Right atrium auricular region (tissue), 2 donors: ENCODE results near the gene FOXO4. TPM values are rescaled to one million over a fixed set of nuclear protein-coding genes. Genes with fewer than 3 reads are reported as not detected.

ENCODE experiments used
- DNase-seq: peaks from one replicate; pipeline ENCODE4 v3.0.0-alpha.2; 2019; ENCODE audit warnings: low spot score
- H3K27ac ChIP-seq, 2 donors: fragments of 200-600 bp; sonication (generic); 1 replicate in 1 of 2; 2 replicates in 1 of 2; pipeline ENCODE4 v1.5.1; 2016 to 2019
- H3K27me3 ChIP-seq, 2 donors: fragments of 200-600 bp; sonication (generic); one replicate each; pipeline versions ENCODE4 v1.5.1 to v1.6.0; 2017 to 2019
- H3K36me3 ChIP-seq: fragments of 200-600 bp; sonication (generic); one replicate; pipeline ENCODE4 v1.5.1; 2016
- H3K4me1 ChIP-seq, 2 donors: fragments of 200-600 bp; sonication (generic); one replicate each; pipeline versions ENCODE4 v1.5.1 to v1.6.0; 2017 to 2019
- H3K4me3 ChIP-seq, 2 donors: fragments of 200-600 bp; sonication (generic); 1 replicate in 1 of 2; 2 replicates in 1 of 2; pipeline ENCODE4 v1.5.1; 2017 to 2019; ENCODE audit warnings: mild to moderate bottlenecking in 1 of 2, moderate library complexity in 1 of 2
- H3K9me3 ChIP-seq, 2 donors: fragments of 200-600 bp; sonication (generic); one replicate each; pipeline ENCODE4 v1.5.1; 2019
- CTCF ChIP-seq, 2 donors: fragments of 200-600 bp; sonication (generic); IDR thresholded peaks; one replicate each; pipeline ENCODE4 v1.5.1; 2019; ENCODE audit warnings: antibody characterized with exemption in 2 of 2
- total RNA-seq, 2 donors: library from RNA; depleted of rRNA; stranded (reverse); fragments of >200 nt; gene quantifications; one replicate each; pipeline ENCODE4 v1.1.0, GENCODE V29; 2016

Gene FOXO4
- total RNA-seq, 2 donors from 2014 or later, result 12.4 to 17.0 TPM

DNA sequence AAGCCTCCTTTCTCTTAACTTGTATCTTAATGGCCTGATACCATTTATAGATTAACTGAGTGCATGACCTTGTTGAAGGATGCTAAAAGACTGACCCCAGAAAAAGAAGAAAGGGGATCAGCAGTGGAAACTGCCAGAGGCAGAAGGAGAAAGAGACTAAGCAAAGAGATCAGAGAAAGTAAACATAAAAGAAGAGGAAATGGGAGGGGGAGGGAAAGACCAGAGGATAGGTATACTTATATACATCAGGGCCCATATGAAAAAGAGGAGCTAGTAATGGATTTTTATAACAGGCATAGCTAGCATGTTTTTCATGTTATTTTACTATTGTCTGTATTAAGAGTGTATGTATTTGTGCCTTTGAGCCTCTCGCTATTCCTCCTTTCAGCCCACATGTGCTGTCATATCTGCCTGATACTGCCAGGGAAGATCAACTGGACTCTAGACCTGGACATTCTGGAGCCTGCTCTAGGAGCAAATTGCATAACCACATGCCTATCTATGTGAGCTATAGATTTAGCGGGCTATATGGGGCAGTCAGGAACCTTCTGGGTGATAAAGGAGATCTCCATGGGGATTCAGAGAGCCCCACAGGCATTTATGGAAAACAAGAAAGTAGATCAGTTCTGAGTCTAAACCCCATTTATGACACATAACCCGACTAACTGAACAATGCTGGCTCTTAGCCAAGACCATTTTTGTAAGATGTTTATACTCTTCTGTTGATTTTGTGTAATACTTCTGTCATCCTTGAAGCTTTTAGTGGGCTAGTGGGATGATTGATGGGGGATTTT lies 14.1 kb upstream of the FOXO4 start:
- TF ChIP-seq CTCF (IDR thresholded peaks at IDR 0.05), result no peak
- Histone ChIP-seq H3K27me3 (no peaks in the 10 kb centered on the region), H3K9me3 (no peaks in the 10 kb centered on the region), H3K27ac (no peak overlapping the region), H3K4me3 (no peak overlapping the region), H3K4me1 (no peaks in the 10 kb centered on the region), H3K36me3 (no peaks in the 10 kb centered on the region)
- no peak for DNase-seq

DNA sequence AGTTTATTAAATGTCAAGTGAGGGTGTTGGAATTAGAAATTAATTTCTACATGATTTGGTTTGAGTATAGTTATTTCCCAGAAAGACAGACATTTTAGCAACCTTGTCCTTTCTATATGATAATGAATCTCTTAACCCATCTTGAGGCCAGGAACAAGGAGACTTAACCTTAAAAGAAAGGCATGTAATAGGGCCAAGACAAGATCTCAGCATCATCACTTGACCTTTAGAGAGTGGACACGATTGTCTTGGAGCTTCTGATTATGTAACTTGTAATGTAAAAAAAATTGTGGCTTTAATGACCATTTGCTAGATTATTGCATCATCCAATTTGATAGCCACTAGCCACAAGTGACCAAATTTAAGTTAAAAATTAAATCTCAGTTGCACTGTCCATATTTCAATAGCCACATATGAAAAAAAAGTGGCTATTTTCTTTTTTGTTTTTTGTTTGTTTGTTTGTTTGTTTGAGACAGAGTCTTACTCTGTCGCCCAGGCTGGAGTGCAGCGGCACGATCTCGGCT lies 13.5 kb upstream of the FOXO4 start:
- no peak overlapping the region for H3K27ac ChIP-seq
- DNase-seq, result no peak
- no peaks in the 10 kb centered on the region for H3K9me3 ChIP-seq
- no peaks in the 10 kb centered on the region for H3K27me3 ChIP-seq
- H3K4me3 ChIP-seq, result no peak overlapping the region
- no peaks in the 10 kb centered on the region for H3K36me3 ChIP-seq
- H3K4me1 ChIP-seq, result no peaks in the 10 kb centered on the region
- no peak for TF ChIP-seq CTCF (IDR thresholded peaks at IDR 0.05)

DNA sequence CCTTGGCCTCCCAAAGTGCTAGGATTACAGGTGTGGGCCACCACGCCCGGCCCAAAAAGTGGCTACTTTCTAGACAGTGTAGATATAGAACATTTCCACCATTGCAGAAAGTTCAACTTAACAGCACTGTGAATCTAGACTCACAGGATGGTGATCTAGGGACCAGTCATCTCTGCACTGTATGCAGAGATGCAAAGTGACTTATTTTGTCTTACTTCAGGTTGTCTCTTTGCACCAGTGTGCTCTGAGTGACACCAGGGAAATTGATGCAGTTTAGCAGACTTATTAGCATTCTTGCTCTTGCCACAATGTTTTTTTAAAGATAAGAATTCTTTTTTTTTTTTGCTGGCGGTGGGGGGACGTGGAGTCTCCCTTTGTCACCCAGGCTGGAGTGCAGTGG lies 12.8 kb upstream of the FOXO4 start:
- H3K27ac ChIP-seq, result no peak overlapping the region
- H3K4me3 ChIP-seq, result no peak overlapping the region
- no peaks in the 10 kb centered on the region for H3K4me1 ChIP-seq
- no peaks in the 10 kb centered on the region for H3K27me3 ChIP-seq
- no peaks in the 10 kb centered on the region for H3K36me3 ChIP-seq
- no peak for DNase-seq
- TF ChIP-seq CTCF (IDR thresholded peaks at IDR 0.05), result no peak
- H3K9me3 ChIP-seq, result no peaks in the 10 kb centered on the region

- Histone ChIP-seq H3K4me3 (no peak overlapping the region), H3K27ac (no peak overlapping the region), H3K9me3 (no peaks in the 10 kb centered on the region), H3K27me3 (no peaks in the 10 kb centered on the region), H3K4me1 (no peaks in the 10 kb centered on the region), H3K36me3 (no peaks in the 10 kb centered on the region)
- no peak for TF ChIP-seq CTCF (IDR thresholded peaks at IDR 0.05)
- DNase-seq, result no peak
These were observed 9.8 kb upstream of the FOXO4 start for GRCh38 chrX:71085900-71086299.

DNA sequence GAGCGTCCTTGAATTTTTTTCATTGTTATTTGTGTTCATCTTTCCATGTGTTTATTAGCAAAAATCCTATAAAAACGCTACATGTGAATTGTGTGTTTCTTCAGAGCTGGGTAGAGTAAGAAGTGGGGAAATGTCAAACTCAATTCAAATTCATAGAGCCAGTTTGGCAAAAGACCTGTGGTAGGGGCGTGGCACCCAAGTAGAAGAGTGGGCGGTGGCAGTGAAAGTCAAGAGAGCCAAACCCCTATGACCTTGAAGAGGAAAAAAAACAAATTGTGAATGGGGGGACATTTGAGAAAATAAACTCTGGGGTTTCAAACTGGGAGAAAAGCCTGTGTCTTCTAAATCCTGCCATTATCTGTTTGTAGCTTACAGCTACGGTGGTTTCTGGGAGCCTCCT lies 4.4 kb upstream of the FOXO4 start:
- no peak for DNase-seq
- H3K9me3 ChIP-seq, result no peaks in the 10 kb centered on the region
- H3K36me3 ChIP-seq, result no peaks in the 10 kb centered on the region
- H3K27me3 ChIP-seq, result no peaks in the 10 kb centered on the region
- H3K4me3 ChIP-seq, result no peak overlapping the region
- TF ChIP-seq CTCF (IDR thresholded peaks at IDR 0.05), result no peak
- H3K4me1 ChIP-seq, result no peaks in the 10 kb centered on the region
- no peak overlapping the region for H3K27ac ChIP-seq
